ENCODE results near the gene FGF1.

FGF1 gene

GRCh38 chr5:142641711-142642110, 44.2 kb downstream of the FGF1 start:
- Histone ChIP-seq H3K9me3 (no peaks in the 10 kb centered on the region), H3K36me3 (replicated peaks) (no peaks in the 10 kb centered on the region), H3K4me3 (no peak overlapping the region), H3K4me1 (no peaks in the 10 kb centered on the region), H3K27me3 (ENCODE audit: low read depth) (peaks cover 6% of the 10 kb centered on the region; the same call in 1 of the 2 replicates)
- in situ Hi-C loops (cut with MboI; ENCODE audit: low sequenced_read_pairs) = no loop called here
- DNase-seq (ENCODE audit: low spot score in 2 of 2) = no peak

- H3K4me1 ChIP-seq = no peaks in the 10 kb centered on the region
- no peak overlapping the region for H3K4me3 ChIP-seq
- H3K9me3 ChIP-seq = no peaks in the 10 kb centered on the region
- in situ Hi-C loops (cut with MboI; ENCODE audit: low sequenced_read_pairs) = no loop called here
- H3K36me3 ChIP-seq (replicated peaks) = no peaks in the 10 kb centered on the region
- no peak for DNase-seq (ENCODE audit: low spot score in 2 of 2)
- peaks cover 6% of the 10 kb centered on the region; the same call in 1 of the 2 replicates for H3K27me3 ChIP-seq (ENCODE audit: low read depth)
Measured at GRCh38 chr5:142640316-142641005, 45.4 kb downstream of the FGF1 start.

- in situ Hi-C loops (cut with MboI; ENCODE audit: low sequenced_read_pairs) = no loop called here
- Histone ChIP-seq H3K27me3 (ENCODE audit: low read depth) (peaks cover 6% of the 10 kb centered on the region; the same call in 1 of the 2 replicates), H3K4me1 (no peaks in the 10 kb centered on the region), H3K9me3 (no peaks in the 10 kb centered on the region), H3K36me3 (replicated peaks) (no peaks in the 10 kb centered on the region), H3K4me3 (no peak overlapping the region)
- DNase-seq (ENCODE audit: low spot score in 2 of 2) = no peak
Measured at GRCh38 chr5:142639455-142639854, 46.4 kb downstream of the FGF1 start.

GRCh38 chr5:142637871-142638270, 48.0 kb downstream of the FGF1 start:
- Histone ChIP-seq H3K27me3 (ENCODE audit: low read depth) (0 out of 2 replicates have a peak, but pooled peaks cover 2% of the 10 kb centered on the region), H3K36me3 (replicated peaks) (no peaks in the 10 kb centered on the region), H3K4me1 (no peaks in the 10 kb centered on the region), H3K4me3 (no peak overlapping the region), H3K9me3 (no peaks in the 10 kb centered on the region)
- in situ Hi-C loops (cut with MboI; ENCODE audit: low sequenced_read_pairs) = no loop called here
- DNase-seq (ENCODE audit: low spot score in 2 of 2) = no peak

- no peaks in the 10 kb centered on the region for H3K9me3 ChIP-seq
- H3K4me3 ChIP-seq = no peak overlapping the region
- H3K4me1 ChIP-seq = no peaks in the 10 kb centered on the region
- in situ Hi-C loops (cut with MboI; ENCODE audit: low sequenced_read_pairs) = no loop called here
- 0 out of 2 replicates have a peak, but pooled peaks cover 2% of the 10 kb centered on the region for H3K27me3 ChIP-seq (ENCODE audit: low read depth)
- no peaks in the 10 kb centered on the region for H3K36me3 ChIP-seq (replicated peaks)
- no peak for DNase-seq (ENCODE audit: low spot score in 2 of 2)
Measured at GRCh38 chr5:142636698-142637324, 49.1 kb downstream of the FGF1 start.

GRCh38 chr5:142636093-142636492, 49.8 kb downstream of the FGF1 start:
- Histone ChIP-seq H3K4me3 (no peak overlapping the region), H3K27me3 (ENCODE audit: low read depth) (0 out of 2 replicates have a peak, but pooled peaks cover 2% of the 10 kb centered on the region), H3K4me1 (no peaks in the 10 kb centered on the region), H3K36me3 (replicated peaks) (no peaks in the 10 kb centered on the region), H3K9me3 (no peaks in the 10 kb centered on the region)
- in situ Hi-C loops (cut with MboI; ENCODE audit: low sequenced_read_pairs) = no loop called here
- DNase-seq (ENCODE audit: low spot score in 2 of 2) = no peak

GRCh38 chr5:142634216-142635011, 51.5 kb downstream of the FGF1 start:
- in situ Hi-C loops (cut with MboI; ENCODE audit: low sequenced_read_pairs) = no loop called here
- Histone ChIP-seq H3K27me3 (ENCODE audit: low read depth) (no peaks in the 10 kb centered on the region), H3K4me3 (no peak overlapping the region), H3K4me1 (no peaks in the 10 kb centered on the region), H3K36me3 (replicated peaks) (no peaks in the 10 kb centered on the region), H3K9me3 (no peaks in the 10 kb centered on the region)
- DNase-seq (ENCODE audit: low spot score in 2 of 2) = no peak

- no peak overlapping the region for H3K4me3 ChIP-seq
- in situ Hi-C loops (cut with MboI; ENCODE audit: low sequenced_read_pairs) = no loop called here
- H3K36me3 ChIP-seq (replicated peaks) = no peaks in the 10 kb centered on the region
- DNase-seq (ENCODE audit: low spot score in 2 of 2) = no peak
- H3K9me3 ChIP-seq = no peaks in the 10 kb centered on the region
- no peaks in the 10 kb centered on the region for H3K27me3 ChIP-seq (ENCODE audit: low read depth)
- H3K4me1 ChIP-seq = no peaks in the 10 kb centered on the region
Measured at GRCh38 chr5:142630927-142631539, 54.9 kb downstream of the FGF1 start.

GRCh38 chr5:142627383-142628217, 58.3 kb downstream of the FGF1 start:
- Histone ChIP-seq H3K4me3 (no peak overlapping the region), H3K27me3 (ENCODE audit: low read depth) (peaks cover 8% of the 10 kb centered on the region; the same call in 1 of the 2 replicates), H3K36me3 (replicated peaks) (no peaks in the 10 kb centered on the region), H3K4me1 (no peaks in the 10 kb centered on the region), H3K9me3 (no peaks in the 10 kb centered on the region)
- DNase-seq (ENCODE audit: low spot score in 2 of 2) = no peak
- in situ Hi-C loops (cut with MboI; ENCODE audit: low sequenced_read_pairs) = no loop called here

- no peak for DNase-seq (ENCODE audit: low spot score in 2 of 2)
- no peak overlapping the region for H3K4me3 ChIP-seq
- H3K27me3 ChIP-seq (ENCODE audit: low read depth) = peaks cover 8% of the 10 kb centered on the region; the same call in 1 of the 2 replicates
- H3K9me3 ChIP-seq = no peaks in the 10 kb centered on the region
- H3K4me1 ChIP-seq = no peaks in the 10 kb centered on the region
- no peaks in the 10 kb centered on the region for H3K36me3 ChIP-seq (replicated peaks)
- in situ Hi-C loops (cut with MboI; ENCODE audit: low sequenced_read_pairs) = no loop called here
Measured at GRCh38 chr5:142626786-142627185, 59.1 kb downstream of the FGF1 start.

GRCh38 chr5:142626099-142626498, 59.8 kb downstream of the FGF1 start:
- in situ Hi-C loops (cut with MboI; ENCODE audit: low sequenced_read_pairs) = no loop called here
- Histone ChIP-seq H3K27me3 (ENCODE audit: low read depth) (peaks cover 8% of the 10 kb centered on the region; the same call in 1 of the 2 replicates), H3K9me3 (no peaks in the 10 kb centered on the region), H3K4me3 (no peak overlapping the region), H3K4me1 (no peaks in the 10 kb centered on the region), H3K36me3 (replicated peaks) (no peaks in the 10 kb centered on the region)
- no peak for DNase-seq (ENCODE audit: low spot score in 2 of 2)

GRCh38 chr5:142621227-142621626, 64.7 kb downstream of the FGF1 start:
- DNase-seq (ENCODE audit: low spot score in 2 of 2) = no peak
- in situ Hi-C loops (cut with MboI; ENCODE audit: low sequenced_read_pairs) = loop anchor here (25.0 kb wide), 1 partner anchor 266 kb away; no protein-coding TSS in a partner anchor
- Histone ChIP-seq H3K9me3 (no peaks in the 10 kb centered on the region), H3K4me3 (no peak overlapping the region), H3K36me3 (replicated peaks) (no peaks in the 10 kb centered on the region), H3K4me1 (no peaks in the 10 kb centered on the region), H3K27me3 (ENCODE audit: low read depth) (peaks cover 8% of the 10 kb centered on the region; the same call in 1 of the 2 replicates)

GRCh38 chr5:142619815-142620214, 66.1 kb downstream of the FGF1 start:
- Histone ChIP-seq H3K4me1 (no peaks in the 10 kb centered on the region), H3K4me3 (no peak overlapping the region), H3K9me3 (no peaks in the 10 kb centered on the region), H3K27me3 (ENCODE audit: low read depth) (no peaks in the 10 kb centered on the region), H3K36me3 (replicated peaks) (no peaks in the 10 kb centered on the region)
- no peak for DNase-seq (ENCODE audit: low spot score in 2 of 2)
- in situ Hi-C loops (cut with MboI; ENCODE audit: low sequenced_read_pairs) = loop anchor here (25.0 kb wide), 1 partner anchor 267 kb away; no protein-coding TSS in a partner anchor

Measured in HAP-1 (cell line).